ENCODE data around the gene TRAT1.

DNA sequence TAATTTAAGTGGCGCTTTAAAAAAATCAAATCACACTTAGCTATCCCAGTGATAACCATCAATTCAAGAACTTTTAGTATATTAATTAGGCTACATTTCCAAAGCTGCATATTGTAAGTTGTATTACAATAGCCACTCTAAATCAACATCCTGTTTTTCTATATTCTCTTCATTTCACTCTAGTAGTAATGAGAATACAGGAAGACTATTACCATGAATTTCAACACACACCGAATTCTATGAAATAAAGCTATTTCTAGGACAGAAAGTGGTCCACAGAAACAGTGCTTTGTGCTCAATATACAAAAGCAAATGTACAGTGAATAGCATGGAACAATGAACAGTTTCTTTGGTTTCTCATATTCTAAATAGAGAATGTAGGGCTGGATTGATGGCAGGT lies 24.6 kb downstream of the TRAT1 start:
- TF ChIP-seq, protein P1, sequence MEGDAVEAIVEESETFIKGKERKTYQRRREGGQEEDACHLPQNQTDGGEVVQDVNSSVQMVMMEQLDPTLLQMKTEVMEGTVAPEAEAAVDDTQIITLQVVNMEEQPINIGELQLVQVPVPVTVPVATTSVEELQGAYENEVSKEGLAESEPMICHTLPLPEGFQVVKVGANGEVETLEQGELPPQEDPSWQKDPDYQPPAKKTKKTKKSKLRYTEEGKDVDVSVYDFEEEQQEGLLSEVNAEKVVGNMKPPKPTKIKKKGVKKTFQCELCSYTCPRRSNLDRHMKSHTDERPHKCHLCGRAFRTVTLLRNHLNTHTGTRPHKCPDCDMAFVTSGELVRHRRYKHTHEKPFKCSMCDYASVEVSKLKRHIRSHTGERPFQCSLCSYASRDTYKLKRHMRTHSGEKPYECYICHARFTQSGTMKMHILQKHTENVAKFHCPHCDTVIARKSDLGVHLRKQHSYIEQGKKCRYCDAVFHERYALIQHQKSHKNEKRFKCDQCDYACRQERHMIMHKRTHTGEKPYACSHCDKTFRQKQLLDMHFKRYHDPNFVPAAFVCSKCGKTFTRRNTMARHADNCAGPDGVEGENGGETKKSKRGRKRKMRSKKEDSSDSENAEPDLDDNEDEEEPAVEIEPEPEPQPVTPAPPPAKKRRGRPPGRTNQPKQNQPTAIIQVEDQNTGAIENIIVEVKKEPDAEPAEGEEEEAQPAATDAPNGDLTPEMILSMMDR (conservative IDR thresholded peaks at IDR 0.05; ENCODE audit: low read length) = no peak
- TF ChIP-seq EZH2phosphoT487 (IDR thresholded peaks at IDR 0.05; ENCODE audit: borderline replicate concordance, low read depth, low read length) = no peak

Data from OCI-LY7 (cell line).